ENCODE measurements around the gene CTBP2.

- TF ChIP-seq CTCF (IDR thresholded peaks at IDR 0.05; ENCODE audit: insufficient read depth, low read length, poor library complexity, severe bottlenecking) (no peak), EZH2phosphoT487 (conservative IDR thresholded peaks at IDR 0.05; ENCODE audit: low read length) (no peak)
These were observed 158.3 kb downstream of the CTBP2 start for GRCh38 chr10:125002047-125002422.
